ENCODE measurements around the gene NFIB. TPM values are rescaled to one million over a fixed set of nuclear protein-coding genes. Genes with fewer than 3 reads are reported as not detected.
A peak's percentile ranks its signal among the peaks of the same experiment; 100 is the strongest.

The NFIB gene
- total and polyA plus RNA-seq, 2 of the 4 experiments (the other 2 are of a cell fraction) = 1.4 to 2.0 TPM

DNA sequence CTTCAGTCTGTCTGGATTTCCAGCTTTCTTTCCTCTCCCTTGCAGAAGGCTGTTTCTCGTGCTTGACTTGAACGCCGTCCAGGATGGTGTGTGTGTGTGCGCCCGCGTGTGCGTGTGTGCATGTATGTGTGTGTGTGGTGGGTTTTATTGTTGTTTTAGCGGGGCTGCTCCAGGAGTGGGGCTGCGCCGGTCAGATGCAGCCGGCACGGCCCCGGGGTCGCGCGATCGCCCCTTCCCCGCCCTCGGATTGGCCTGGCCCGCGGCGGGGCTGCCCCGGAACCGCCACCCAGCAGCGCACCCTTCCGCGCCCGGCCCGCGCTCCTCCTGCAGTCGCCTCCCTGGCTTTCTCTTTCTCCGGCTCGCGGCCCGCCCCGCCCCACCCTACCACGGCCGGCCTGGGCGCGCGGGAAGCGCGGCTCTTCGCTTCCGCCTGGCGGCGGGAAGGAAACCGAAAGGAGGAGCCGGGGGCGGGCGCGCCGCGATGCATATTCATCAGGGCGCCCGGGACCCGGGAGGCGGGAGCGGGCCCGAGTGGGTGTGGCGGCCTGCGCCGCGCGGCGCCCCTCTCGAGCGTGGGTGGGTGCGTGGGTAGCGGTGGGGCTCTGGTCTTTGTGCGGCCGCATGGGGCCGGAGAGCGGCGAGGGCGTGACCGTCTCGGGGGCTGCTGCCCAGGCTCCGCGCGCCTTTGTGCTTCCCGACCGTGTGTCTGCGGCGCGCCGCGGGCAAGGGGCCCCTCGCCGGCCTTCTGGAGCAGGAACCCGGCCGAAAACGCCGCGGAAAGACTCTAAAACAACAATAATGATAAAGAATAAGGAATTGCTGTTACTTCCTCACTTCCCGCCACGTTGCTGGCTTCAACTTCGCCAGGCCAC is 8.5 kb upstream of the NFIB start:
- intact Hi-C loops (cut with micrococcal nuclease) = loop anchor here (5.0 kb wide), 4 partner anchors 225 to 965 kb away; no protein-coding TSS in a partner anchor

More for the DNA sequence above, 8.5 kb upstream of the NFIB start:
- peaks cover 4% of the 10 kb centered on the region for H3K4me1 ChIP-seq (ENCODE audit: control insufficient read depth, insufficient read depth, low read length)
- peak overlapping the region; percentile 94 for H2AFZ ChIP-seq (replicated peaks; ENCODE audit: low read length, poor library complexity)
- peaks cover 40% of the 10 kb centered on the region for H3K27me3 ChIP-seq (ENCODE audit: control insufficient read depth, insufficient read depth, low read length)
- H2BK15ac ChIP-seq (ENCODE audit: low read depth, low read length) = no peak overlapping the region
- H3K9me3 ChIP-seq (ENCODE audit: control insufficient read depth, insufficient read depth, low read length) = no peaks in the 10 kb centered on the region
- H3K56ac ChIP-seq (ENCODE audit: extremely low read depth, insufficient read depth, low read length) = no peak overlapping the region
- no peaks in the 10 kb centered on the region for H3K79me1 ChIP-seq (ENCODE audit: low read depth in 1 of 2, low read length in 2 of 2)
- ChIA-PET POLR2A (ENCODE audit: unreplicated experiment) (no interaction called here), CTCF (no interaction called here)
- H4K5ac ChIP-seq (ENCODE audit: low read depth, low read length) = peak overlapping the region; percentile 21; the same call in 1 of the 2 replicates
- ATAC-seq (ENCODE audit: low read depth) = peak; percentile 93
- 0% methylated on average over 16 of the region's 98 CpGs; no CpG with 5 or more reads in 1 of the 2 experiments for WGBS, 2 experiments (ENCODE audit: extremely low coverage in 2 of 2, insufficient read length in 1 of 2)
- peak overlapping the region; percentile 91 for H3K4me2 ChIP-seq (ENCODE audit: low read depth, low read length)
- no peak overlapping the region for H2BK5ac ChIP-seq (ENCODE audit: low read depth, low read length, poor library complexity, severe bottlenecking)
- H3K4me3 ChIP-seq (ENCODE audit: insufficient read depth, low read depth, low read length) = peak overlapping the region; percentile 59
- peak overlapping the region; percentile 41 for H3K4ac ChIP-seq (ENCODE audit: low read depth, low read length)
- H2BK120ac ChIP-seq (ENCODE audit: low read depth, low read length) = peak overlapping the region; percentile 37
- no peaks in the 10 kb centered on the region for H3K36me3 ChIP-seq (ENCODE audit: control insufficient read depth, insufficient read depth, low read length)
- dilution Hi-C loops (cut with HindIII; ENCODE audit: low sequenced_read_pairs, unreplicated experiment) = no loop called here
- peak overlapping the region; percentile 26 to 50; a peak in 2 of 4 replicates for H4K8ac ChIP-seq (ENCODE audit: low read depth in 2 of 2, low read length in 2 of 2)
- H3K14ac ChIP-seq (replicated peaks; ENCODE audit: low read depth, low read length) = no peak overlapping the region; the same call in 1 of the 2 replicates
- in situ Hi-C loops (cut with MboI; ENCODE audit: low sequenced_read_pairs) = no loop called here
- no TSS peak for BruUV-seq (replicated peaks)
- H2AK9ac ChIP-seq (replicated peaks; ENCODE audit: low read depth, low read length, poor library complexity) = peak overlapping the region; percentile 94
- H3K27ac ChIP-seq (ENCODE audit: insufficient read depth, low read length) = peak overlapping the region; percentile 43; the same call in 1 of the 2 replicates
- H2AK5ac ChIP-seq (ENCODE audit: low read depth, low read length) = no peak overlapping the region; the same call in 1 of the 2 replicates
- H4K91ac ChIP-seq (ENCODE audit: insufficient read depth, low read depth, low read length) = no peak overlapping the region; the same call in 1 of the 2 replicates
- no peak overlapping the region for H2BK20ac ChIP-seq (ENCODE audit: low read depth, low read length)
- peak overlapping the region; percentile 58 for H3K9ac ChIP-seq (ENCODE audit: low read depth, low read length)
- H3K9me1 ChIP-seq (ENCODE audit: insufficient read depth, low read length) = no peaks in the 10 kb centered on the region
- peak overlapping the region; percentile 39; the same call in 1 of the 2 replicates for H3K18ac ChIP-seq (ENCODE audit: low read depth, low read length)
- H3K23ac ChIP-seq (ENCODE audit: low read depth, low read length) = peak overlapping the region; percentile 85; the same call in 1 of the 2 replicates
- peak; percentile 76 for DNase-seq
- 0 out of 2 replicates have a peak, but pooled peaks cover 5% of the 10 kb centered on the region for H4K20me1 ChIP-seq (ENCODE audit: insufficient read depth, low read length)
- TF ChIP-seq SMC3 (IDR thresholded peaks at IDR 0.05; ENCODE audit: low read depth, low read length) (peak; percentile 38), MXI1 (IDR thresholded peaks at IDR 0.05; ENCODE audit: borderline replicate concordance, low read depth, low read length) (0 out of 2 replicates have a peak, but pooled peaks have one; percentile 10), RAD21 (IDR thresholded peaks at IDR 0.05; ENCODE audit: low read length) (peak; percentile 60), CHD1 (IDR thresholded peaks at IDR 0.05; ENCODE audit: low read depth, low read length) (no peak), NFE2L2 (IDR thresholded peaks at IDR 0.05; ENCODE audit: low read depth, low read length) (no peak), MAZ (IDR thresholded peaks at IDR 0.05; ENCODE audit: borderline replicate concordance, low read depth, low read length) (peak; percentile 48; the same call in 1 of the 2 replicates)
- TF ChIP-seq, protein P1, sequence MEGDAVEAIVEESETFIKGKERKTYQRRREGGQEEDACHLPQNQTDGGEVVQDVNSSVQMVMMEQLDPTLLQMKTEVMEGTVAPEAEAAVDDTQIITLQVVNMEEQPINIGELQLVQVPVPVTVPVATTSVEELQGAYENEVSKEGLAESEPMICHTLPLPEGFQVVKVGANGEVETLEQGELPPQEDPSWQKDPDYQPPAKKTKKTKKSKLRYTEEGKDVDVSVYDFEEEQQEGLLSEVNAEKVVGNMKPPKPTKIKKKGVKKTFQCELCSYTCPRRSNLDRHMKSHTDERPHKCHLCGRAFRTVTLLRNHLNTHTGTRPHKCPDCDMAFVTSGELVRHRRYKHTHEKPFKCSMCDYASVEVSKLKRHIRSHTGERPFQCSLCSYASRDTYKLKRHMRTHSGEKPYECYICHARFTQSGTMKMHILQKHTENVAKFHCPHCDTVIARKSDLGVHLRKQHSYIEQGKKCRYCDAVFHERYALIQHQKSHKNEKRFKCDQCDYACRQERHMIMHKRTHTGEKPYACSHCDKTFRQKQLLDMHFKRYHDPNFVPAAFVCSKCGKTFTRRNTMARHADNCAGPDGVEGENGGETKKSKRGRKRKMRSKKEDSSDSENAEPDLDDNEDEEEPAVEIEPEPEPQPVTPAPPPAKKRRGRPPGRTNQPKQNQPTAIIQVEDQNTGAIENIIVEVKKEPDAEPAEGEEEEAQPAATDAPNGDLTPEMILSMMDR (conservative IDR thresholded peaks at IDR 0.05; ENCODE audit: low read depth, low read length) = peak; percentile 51
